NCI-H82 treated with DMSO at 0.1 percent for 48 hours (cell line): ENCODE results near the gene MIPOL1.
A peak's percentile ranks its signal among the peaks of the same experiment; 100 is the strongest.

Experiments
- DNase-seq: peaks from one replicate; lab custom pipeline; 2025; ENCODE audit not compliant: unreplicated experiment; lab: John Stamatoyannopoulos, UW

The MIPOL1 gene

DNA sequence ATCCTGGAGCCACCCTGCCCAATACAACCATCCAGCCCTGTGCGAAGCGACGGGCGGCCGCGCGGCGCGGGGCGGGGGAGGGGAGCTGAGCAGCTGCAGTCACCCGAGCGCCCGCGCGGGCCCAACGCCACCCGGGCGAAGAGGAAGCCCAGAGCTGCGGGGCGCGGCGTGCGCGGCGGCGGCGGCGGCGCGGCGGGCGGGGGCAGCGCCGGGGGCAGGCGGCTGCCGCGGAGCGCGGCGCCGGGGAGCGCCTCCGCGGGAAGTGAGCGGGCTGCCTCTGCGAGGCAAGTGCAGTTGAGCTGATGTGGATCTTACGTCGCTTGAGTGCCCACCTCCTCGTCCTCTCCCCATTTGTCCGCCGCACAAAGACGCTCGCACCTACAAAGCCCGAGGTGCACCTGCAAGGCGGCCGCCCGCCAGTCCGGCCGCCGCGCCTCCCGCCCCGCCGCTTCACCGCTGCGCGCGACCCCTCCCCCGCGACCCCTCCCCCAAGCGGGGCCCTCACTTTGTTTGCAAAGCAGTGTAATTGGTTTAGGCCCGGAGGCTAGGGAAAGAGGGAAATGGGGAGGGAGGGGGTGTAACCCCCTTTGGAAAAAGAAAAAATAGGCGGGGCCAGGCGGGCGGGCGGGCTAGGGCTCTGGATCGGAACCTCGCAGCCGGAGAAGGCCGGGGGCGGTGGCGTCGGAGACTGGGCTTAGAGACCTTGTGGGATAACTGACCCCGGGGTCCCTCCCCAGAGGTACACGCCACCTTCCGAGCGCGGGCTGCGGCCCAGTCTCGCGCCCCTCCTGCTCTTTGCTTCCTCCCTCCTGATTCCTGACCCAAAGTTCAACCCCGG lies 397.5 kb downstream of the MIPOL1 start, which contains the start of the genes FOXA1 and TTC6:
TSS of gene FOXA1 (minus strand) at position 279 of the 838 bp plus-strand sequence. CDS start at position 2, 277 bp downstream.
TSS of gene TTC6 (plus strand) at position 659 of the 838 bp plus-strand sequence. CDS start 26,436 bp downstream, outside the sequence.
- peak; percentile 24 for DNase-seq

DNA sequence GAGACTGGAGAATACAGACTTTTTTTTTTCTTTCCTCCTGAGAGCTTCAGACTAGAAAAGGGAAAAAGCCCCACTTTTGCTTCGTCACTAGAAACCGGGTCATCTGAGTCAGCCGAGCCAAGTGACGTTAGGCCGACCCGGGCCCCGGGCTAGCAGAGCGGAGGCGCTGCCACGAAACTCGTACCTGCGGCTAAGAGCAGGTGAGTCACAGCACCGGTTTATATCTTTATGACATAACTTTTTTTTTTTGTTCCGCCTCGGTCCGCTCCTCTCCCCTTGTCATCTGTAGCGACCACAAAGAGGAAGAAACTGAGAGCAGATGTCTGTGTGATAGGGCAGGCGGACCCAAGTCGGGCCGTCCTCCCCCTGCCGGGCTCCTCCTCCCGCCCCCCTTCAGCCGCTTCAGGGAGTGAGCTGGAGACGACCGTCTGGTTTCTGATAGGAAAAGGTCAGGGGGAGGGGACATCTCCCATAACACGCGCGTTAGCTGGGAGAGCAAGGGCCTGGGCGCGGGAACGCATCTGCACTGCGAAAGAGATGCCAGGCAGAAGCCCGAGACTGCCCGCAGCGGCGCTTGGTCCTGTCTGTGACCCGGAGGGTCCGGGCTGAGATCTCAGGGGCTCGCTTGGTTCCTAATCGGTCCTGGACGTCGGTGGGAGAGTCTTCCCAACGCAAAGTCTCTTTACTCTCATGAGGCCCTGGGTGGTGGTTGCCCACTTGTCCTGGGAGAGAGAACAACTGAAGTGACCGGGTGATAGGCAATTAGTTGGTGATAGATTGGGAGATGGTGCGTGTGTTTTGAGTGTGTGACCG lies 398.3 kb downstream of the MIPOL1 start:
- peak; percentile 72 for DNase-seq

DNA sequence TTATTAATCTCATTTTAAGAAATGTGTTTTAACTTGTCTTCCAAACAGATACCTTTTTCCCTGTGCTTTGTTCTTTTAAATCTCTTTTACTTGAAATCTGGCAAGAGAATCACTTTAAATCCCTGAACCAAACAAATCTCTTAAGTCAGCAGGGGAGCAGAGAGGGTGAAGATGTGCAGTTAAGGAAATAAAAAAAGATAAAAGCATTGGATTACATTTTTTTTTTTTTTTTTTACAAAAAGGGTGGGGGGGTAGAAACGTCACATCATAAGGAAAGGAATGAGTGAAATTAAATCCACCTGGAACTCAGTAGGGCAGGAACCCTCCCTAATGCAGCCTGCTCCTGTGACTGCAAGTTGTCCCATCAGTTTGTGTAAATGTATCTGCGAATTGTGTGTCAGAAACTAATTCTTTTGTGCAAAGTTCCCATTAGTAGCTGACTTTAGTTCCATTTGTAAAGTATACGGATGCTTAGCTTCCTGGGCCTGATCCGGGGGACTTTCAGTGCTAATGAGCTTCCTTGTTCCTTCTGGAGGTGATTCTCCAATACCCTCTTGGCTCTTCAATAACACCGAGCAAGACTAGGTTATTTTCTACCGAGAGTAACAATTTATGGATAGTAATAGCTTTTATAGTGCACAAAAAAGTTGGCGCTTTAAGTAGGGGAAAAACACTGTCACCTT lies 399.2 kb downstream of the MIPOL1 start:
- no peak for DNase-seq

DNA sequence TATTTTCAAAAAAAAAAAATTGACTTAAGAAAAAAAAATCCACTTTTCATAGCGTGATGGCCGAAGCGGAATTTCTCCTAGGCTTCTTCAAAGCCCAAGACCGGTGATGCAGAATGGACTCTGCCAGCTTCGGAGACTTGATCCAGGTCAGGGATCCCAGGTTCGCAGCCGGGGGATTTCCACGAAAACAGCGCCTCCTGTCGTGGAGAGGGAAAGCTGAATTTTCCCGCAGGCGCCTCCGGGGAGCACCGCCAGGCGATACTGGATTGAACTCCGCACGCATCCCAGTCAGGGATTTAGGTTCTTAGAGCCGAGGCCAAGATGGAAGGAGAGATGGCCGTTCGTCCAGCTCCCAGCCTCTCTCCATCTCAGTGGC lies 399.8 kb downstream of the MIPOL1 start:
- no peak for DNase-seq

DNA sequence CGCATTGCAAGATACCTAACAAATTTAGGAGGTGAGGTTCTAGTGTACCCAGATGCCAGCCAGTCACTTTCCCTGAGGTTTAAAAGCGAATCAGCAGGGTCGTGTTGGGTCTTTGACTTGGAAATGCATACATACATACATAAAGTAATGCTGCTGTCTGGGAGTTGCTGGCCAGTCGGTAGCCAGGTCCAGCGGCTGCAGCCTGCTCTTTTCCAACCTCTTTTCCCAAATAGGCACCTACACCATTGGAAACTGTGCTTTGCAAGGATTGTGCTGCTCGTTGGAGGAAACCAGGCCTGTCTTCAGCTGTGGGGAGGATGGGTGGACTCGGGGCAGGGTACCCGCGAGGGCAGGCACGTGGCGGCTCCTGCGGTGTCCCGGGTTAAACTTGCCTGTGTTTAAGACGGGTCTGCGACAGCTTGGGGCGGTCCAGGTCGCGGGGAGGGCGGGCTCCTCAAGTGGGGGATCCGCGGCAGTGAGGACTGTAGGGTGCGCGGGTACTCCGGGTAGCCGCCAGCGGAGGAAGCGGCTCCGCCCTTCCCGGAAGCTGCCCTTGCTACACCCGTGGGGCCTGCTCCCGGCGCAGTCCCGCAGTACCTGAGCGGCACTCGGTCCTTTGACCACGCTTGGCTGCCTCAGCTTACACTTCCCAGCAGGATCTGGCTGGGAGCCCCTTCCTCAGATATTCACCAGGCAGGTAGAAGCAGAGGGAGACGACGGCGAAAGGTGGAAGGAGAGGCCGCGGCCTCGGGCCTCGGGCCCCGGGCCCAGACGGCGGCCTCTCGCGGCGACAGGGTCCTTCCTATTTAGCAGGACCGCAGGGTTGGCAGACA lies 400.4 kb downstream of the MIPOL1 start:
- no peak for DNase-seq

DNA sequence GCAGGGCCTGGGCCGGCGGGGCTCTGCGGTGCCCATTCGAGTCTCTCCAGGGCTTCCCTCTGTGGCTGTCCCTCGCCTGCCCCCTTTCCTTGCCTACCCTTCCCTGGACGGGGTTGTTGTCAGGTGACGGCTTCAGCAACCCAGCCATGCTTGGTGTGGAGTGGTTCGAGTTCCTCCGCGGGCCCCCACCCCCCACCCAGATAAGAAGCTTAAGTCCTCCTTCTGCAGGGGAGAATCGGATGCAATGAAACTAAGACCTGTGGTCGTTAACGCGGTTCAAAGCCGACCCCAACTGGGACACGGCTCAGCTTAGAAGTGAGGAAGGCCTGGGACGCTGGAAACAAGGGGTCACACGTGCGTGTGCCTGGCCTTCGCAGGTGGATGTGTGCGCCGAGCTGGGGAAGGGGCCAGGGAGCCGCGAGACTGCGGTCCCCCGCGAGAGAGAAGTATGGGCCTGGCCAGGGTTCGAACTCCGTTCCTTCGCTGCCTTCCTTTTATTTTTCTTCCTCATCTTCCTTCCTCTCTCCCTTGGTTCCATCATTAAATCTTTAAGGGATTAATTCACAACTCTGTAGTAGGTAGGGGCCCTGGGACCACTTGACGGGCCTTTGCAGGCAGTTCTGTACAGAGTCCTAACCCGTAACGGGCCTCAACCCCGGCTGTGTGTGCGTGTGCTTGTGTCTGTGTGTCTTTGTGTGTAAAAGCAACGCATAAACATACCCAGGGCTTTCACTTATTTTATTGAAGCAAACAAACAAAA lies 401.2 kb downstream of the MIPOL1 start:
- DNase-seq, result no peak

DNA sequence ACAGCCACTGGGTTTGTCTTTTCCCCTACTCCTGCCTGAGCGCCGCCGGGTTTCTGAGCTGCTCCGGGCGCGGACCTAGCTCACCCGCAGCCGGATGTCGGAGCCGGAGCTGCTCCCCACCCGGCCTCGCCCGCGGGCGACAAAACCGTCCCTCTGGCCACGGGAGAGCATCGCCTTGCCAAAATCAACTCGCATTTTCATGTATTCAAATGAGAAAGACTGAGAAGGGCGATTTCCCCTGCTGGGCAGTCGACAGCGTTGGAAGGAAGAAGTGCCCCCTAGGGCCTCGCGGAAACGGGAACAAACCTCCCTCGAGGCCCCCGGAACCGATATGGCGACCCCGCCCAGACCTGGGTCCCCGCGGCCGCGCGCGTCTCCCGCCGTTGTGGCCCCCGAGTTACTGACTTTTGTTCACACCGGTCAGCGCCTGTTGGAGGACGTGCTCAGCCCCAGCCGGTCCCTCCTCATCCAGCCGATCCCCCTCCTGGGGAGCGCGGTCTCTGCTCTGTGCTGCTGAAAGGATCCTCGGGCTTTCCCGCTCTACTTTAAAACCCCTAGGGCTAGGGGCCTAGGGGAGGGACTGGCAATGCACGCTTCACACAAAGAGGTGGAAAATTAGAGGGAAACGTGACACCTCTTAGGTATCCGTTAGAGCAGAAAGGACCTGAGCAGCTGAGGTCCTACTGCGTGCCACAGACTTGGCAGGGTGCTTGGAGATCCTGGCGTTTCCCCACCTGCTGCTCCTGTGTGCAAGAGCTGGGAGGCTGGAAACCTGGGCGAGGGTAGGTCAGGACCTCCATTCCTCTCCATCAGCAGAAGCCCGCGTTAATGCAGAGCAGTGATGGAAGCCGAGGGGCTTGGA lies 402.0 kb downstream of the MIPOL1 start:
- no peak for DNase-seq

DNA sequence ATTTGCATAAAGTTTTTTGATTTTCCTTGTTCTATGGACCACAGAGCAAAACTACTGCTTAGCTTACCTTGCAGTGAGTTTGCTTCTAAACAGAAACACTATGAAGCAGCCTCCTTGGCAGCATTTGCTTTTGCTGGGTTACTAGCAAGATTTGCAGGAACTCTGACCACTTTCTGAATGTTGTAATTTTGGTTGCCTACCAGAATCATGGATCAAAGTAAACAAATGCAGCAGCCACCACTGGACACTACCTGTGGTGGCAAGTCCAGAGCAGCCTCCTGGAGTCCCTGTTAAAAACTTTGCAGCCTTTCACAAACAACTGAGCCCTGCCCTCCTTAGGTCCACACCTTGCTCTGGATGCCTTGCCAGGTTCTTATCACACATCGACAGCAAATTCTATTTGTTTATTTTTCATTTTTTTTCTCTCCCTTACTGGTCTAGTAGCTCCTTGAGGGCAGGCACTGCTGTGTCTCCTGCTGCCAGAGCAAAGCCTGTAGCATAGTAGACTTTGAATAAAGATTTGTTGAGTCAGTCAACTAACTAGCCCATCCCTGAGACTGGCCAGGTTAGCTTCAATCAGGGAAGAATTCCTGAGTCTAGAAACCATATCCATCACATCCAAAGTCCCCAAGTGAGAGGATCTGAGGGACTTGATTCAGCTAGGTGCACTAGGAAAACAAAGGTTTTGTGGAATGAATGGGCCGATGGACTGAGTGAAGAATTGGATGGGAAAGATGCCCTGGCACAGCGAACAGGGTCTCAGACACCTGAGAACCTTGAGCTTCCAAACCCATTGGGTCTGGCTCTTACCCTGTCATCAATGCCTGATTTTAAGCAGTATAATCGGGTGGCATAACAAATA lies 403.4 kb downstream of the MIPOL1 start:
- no peak for DNase-seq

DNA sequence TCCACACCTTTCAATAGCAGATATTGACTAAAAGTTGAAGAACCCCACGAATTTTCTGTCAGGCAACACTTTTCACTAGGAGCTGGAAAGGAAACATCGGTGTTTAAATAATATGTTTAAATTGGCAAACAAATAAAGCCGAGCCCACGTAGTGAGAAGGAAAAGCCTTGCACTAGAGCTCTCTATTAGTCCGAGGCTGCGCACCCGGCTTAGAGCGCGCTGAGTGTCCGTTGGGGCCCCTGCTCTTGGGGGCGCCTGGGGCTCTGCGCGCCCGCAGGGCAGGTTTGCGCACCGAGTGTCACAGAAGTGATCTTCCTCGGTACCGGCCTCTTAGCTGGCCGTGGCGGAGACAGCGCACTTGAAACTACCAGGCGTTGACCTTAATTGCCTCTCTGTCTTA lies 404.1 kb downstream of the MIPOL1 start:
- DNase-seq, result no peak
